PFSK-1 (cell line): ENCODE results near the gene NRL.

ENCODE experiments used
- POLR2AphosphoS5 ChIP-seq: IDR thresholded peaks from 2 replicates; pipeline ENCODE4 v1.6.1; 2012; ENCODE audit warnings: low read depth, mild to moderate bottlenecking, control low read depth, low read length, moderate library complexity
- REST ChIP-seq, 2 experiments: IDR thresholded peaks; 2 replicates each; pipeline versions ENCODE4 v1.6.1 to v1.8.0; 2011 to 2012; ENCODE audit warnings: low read depth in 2 of 2, low read length in 2 of 2, control low read depth in 1 of 2, inconsistent platforms in 1 of 2, mild to moderate bottlenecking in 1 of 2, moderate library complexity in 1 of 2; ENCODE audit not compliant: insufficient read depth in 1 of 2
- SIN3A ChIP-seq: IDR thresholded peaks from 2 replicates; pipeline ENCODE4 v1.6.1; 2012; ENCODE audit warnings: mild to moderate bottlenecking, low read length, moderate library complexity, borderline replicate concordance; ENCODE audit not compliant: insufficient read depth

- TF ChIP-seq POLR2AphosphoS5: peak; percentile 59
- TF ChIP-seq SIN3A: no peak
- TF ChIP-seq REST (IDR thresholded peaks at IDR 0.05; ENCODE audit: insufficient read depth in 1 of 2, low read depth in 2 of 2, low read length in 2 of 2): no peak
These were observed 21.3 kb upstream of the NRL start, which contains the start of gene PSME1 for GRCh38 chr14:24135834-24136683.
